Lower lobe of right lung (tissue), 2 donors: Measurements from ENCODE around the gene RAD51B. TPM values are rescaled to one million over a fixed set of nuclear protein-coding genes. Genes with fewer than 3 reads are reported as not detected.

ENCODE experiments used
- ATAC-seq, 2 donors: fragments of 200-7000 bp; cut with Tn5 transposase; one replicate each; pipeline ENCODE4 v1.9.1; 2020 to 2022; ENCODE audit warnings: mild to moderate bottlenecking in 2 of 2, moderate library complexity in 2 of 2
- DNase-seq: peaks from one replicate; pipeline ENCODE4 v3.0.0-alpha.2; 2020
- H3K27ac ChIP-seq: fragments of 200-600 bp; one replicate; pipeline ENCODE4 v1.8.0; 2022
- H3K27me3 ChIP-seq: fragments of 200-600 bp; one replicate; pipeline ENCODE4 v1.8.0; 2022; ENCODE audit warnings: low read depth
- H3K36me3 ChIP-seq: fragments of 200-600 bp; one replicate; pipeline ENCODE4 v1.8.0; 2022; ENCODE audit warnings: mild to moderate bottlenecking
- H3K4me1 ChIP-seq: fragments of 200-600 bp; one replicate; pipeline ENCODE4 v1.8.0; 2022
- H3K4me3 ChIP-seq: fragments of 200-600 bp; one replicate; pipeline ENCODE4 v1.8.0; 2022; ENCODE audit warnings: mild to moderate bottlenecking
- H3K9me3 ChIP-seq: fragments of 200-600 bp; one replicate; pipeline ENCODE4 v1.8.0; 2022
- intact Hi-C: fragments of 100-400 bp; cut with DNase I; formaldehyde crosslinking; loops from one replicate; pipeline ENCODE4 v1.11.0; 2022
- total RNA-seq: library from RNA; stranded (reverse); fragmentation: NEBNext Ultra II Directional; extraction: Animal tissue kit (Norgen Biotek cat#: 25700); gene quantifications from one replicate; pipeline ENCODE4 v1.2.1, GENCODE V29; 2021
- TF ChIP-seq, protein P1 (sequence below): fragments of 200-600 bp; IDR thresholded peaks from one replicate; pipeline ENCODE4 v1.8.0; 2022; ENCODE audit warnings: antibody characterized with exemption, mild to moderate bottlenecking
- donor health status: DM: no; HTN: yes; CAD: no; lungs with severe emphysema.

Gene RAD51B
- total RNA-seq, 1 donor from 2014 or later, result 22.2 TPM

DNA sequence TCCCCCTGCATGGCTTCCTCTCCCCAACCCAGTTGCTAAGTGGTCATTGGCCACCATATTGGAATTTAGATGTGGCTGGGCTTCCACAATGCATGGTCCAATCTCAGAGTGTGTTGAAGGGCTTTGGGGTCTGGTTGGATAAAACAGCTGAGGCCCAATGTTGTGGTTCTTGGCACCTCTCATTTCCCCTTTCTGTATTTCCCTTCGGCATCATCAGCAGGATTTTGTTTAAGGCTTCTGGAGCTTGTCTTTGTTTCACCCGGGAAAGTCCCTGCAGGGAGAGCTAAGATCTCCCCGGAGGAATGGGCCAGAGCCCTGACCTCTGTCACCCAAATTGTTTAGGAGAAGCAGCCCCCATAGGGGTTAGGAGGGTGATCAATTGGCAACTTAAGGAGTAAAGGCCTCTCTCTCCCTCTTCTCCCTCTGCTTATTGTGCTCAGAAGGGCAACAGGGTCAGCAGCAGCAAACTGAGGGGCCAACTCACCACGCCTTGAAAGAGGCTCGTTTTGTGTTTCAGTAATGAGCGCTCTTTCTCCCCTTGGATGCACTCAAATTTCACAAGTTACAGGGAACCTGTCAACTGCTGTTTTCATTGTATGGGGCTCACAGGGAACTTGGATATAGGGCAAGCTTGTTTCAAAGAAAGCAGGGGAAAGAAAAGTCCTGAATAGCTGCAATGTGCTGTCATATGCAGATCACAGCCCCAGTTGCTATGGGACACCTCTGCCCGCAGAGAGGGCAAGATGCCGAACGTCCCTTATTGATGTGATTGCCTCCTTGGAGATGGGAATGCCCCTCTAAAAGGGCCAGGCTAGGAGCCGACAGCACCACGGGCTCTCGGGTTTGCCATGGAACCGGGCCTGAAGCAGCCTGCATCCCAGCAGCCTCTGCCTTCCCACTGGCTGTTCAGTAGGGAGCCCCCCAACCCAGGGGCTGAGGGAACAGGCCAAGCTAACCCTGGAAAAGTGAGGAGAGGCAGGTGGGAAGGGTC is 749.6 kb downstream of the RAD51B start:
- TF ChIP-seq, protein P1, sequence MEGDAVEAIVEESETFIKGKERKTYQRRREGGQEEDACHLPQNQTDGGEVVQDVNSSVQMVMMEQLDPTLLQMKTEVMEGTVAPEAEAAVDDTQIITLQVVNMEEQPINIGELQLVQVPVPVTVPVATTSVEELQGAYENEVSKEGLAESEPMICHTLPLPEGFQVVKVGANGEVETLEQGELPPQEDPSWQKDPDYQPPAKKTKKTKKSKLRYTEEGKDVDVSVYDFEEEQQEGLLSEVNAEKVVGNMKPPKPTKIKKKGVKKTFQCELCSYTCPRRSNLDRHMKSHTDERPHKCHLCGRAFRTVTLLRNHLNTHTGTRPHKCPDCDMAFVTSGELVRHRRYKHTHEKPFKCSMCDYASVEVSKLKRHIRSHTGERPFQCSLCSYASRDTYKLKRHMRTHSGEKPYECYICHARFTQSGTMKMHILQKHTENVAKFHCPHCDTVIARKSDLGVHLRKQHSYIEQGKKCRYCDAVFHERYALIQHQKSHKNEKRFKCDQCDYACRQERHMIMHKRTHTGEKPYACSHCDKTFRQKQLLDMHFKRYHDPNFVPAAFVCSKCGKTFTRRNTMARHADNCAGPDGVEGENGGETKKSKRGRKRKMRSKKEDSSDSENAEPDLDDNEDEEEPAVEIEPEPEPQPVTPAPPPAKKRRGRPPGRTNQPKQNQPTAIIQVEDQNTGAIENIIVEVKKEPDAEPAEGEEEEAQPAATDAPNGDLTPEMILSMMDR, result no peak
- no peak for ATAC-seq
- no peak for DNase-seq
- Histone ChIP-seq H3K36me3 (no peaks in the 10 kb centered on the region), H3K27ac (peak overlapping the region; percentile 86), H3K4me3 (no peak overlapping the region), H3K4me1 (peaks cover 54% of the 10 kb centered on the region), H3K27me3 (no peaks in the 10 kb centered on the region), H3K9me3 (peaks cover 3% of the 10 kb centered on the region)
- intact Hi-C loops, result no loop called here

DNA sequence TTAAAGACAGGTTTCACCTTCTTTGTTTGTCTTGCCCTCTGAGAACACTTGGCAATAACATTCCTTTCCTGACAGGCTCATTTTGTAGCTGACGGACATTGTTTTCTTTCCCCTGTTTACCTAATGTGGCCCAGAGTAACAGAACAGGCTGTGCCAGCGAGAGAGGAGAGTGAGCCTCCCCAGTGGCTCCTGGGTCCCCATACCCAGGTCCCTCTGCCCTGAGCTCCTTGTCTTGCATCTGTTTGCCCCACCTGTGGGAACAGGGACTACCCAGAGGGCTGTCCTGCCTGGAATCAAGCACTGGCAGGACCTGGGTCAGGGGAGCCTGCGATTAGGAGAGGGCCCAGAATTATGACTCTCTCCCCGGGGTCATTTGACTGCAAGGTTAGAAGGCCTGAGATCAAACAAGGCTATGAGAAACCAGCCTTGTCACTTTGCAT is 750.4 kb downstream of the RAD51B start:
- H3K27me3 ChIP-seq, result no peaks in the 10 kb centered on the region
- no peaks in the 10 kb centered on the region for H3K36me3 ChIP-seq
- ATAC-seq (peak; percentile 87 to 93), DNase-seq (no peak)
- intact Hi-C loops, result no loop called here
- H3K4me1 ChIP-seq, result peaks cover 53% of the 10 kb centered on the region
- H3K27ac ChIP-seq, result peak overlapping the region; percentile 86
- no peak overlapping the region for H3K4me3 ChIP-seq
- peaks cover 3% of the 10 kb centered on the region for H3K9me3 ChIP-seq
- TF ChIP-seq, protein P1, result no peak

DNA sequence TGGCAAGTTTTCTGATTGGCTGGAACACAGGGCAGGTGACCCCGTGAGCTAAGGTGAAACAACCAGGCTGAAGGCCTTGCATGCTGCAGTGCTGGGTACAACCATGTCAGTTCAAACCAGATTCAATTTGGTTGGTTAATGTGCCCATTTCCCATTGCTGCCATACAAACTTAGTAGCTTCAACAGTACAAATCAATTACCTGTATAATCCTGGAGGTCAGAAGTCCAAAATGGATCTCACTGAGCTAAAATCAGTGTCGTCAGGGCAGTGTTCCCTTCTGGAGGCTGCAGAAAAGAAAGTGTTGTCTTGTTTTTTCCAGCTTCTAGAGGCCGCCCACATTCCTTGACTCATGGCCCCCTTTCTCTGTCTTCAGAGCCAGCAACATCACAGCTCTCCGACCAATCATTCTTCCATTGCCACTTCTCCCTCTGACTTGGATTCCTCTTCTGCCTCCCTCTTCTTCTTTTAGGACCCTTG is 751.6 kb downstream of the RAD51B start:
- peaks cover 3% of the 10 kb centered on the region for H3K9me3 ChIP-seq
- DNase-seq (no peak), ATAC-seq (no peak)
- H3K4me1 ChIP-seq, result peaks cover 53% of the 10 kb centered on the region
- H3K27me3 ChIP-seq, result no peaks in the 10 kb centered on the region
- TF ChIP-seq, protein P1, result no peak
- no peak overlapping the region for H3K4me3 ChIP-seq
- intact Hi-C loops, result no loop called here
- H3K27ac ChIP-seq, result peak overlapping the region; percentile 11
- no peaks in the 10 kb centered on the region for H3K36me3 ChIP-seq

DNA sequence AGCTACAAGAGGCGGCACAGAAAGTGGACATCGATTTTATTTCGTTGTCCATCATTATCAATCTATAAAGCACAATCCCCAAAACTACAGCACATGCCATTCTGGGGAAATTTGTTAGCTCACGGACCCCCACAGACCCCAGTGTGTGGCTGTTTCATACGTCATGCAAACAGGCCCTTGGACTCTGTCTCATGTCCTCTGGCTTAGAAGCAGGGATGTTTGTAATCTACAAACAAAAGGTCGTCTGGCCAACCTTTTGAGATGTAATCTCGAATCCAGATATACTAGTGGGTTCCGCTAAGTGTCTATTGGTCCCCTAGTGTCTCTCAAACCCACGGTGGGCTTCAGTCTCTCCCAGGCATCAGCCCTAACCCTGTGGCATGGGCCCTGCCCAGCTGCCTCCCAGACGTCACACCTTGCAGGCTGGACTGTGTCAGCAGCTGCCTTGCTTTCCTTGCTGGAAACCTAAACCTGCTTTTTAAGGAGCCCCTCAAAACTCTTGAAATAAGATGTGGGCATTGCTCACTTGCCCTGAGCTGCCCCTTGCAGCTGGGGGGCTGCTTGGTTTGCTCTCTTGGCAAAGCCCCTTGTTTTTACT is 752.4 kb downstream of the RAD51B start:
- DNase-seq (no peak), ATAC-seq (no peak)
- Histone ChIP-seq H3K27me3 (no peaks in the 10 kb centered on the region), H3K27ac (no peak overlapping the region), H3K36me3 (no peaks in the 10 kb centered on the region), H3K4me3 (no peak overlapping the region), H3K4me1 (peaks cover 55% of the 10 kb centered on the region), H3K9me3 (peaks cover 3% of the 10 kb centered on the region)
- intact Hi-C loops, result no loop called here
- TF ChIP-seq, protein P1, result no peak

DNA sequence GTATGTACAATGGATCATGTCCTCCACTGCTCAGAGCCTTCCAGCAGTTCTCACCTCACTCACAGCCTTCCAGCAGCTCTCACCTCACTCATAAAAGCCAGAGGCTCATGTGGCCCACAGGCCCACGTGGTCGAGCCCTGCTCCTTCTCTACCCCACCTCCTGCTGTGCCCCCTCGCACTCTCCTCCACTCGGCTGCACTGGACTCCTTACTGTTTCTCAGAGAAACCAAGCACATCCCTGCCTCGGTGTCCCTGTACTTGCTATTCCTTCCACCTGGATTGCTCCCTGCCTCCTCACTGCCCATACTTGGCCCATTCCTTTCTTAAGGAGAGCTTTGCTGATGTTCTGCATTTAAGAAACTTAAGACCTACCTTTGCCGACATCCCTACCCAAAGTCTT is 753.5 kb downstream of the RAD51B start:
- Histone ChIP-seq H3K4me1 (peaks cover 62% of the 10 kb centered on the region), H3K36me3 (no peaks in the 10 kb centered on the region), H3K9me3 (peaks cover 3% of the 10 kb centered on the region), H3K27me3 (no peaks in the 10 kb centered on the region), H3K4me3 (no peak overlapping the region), H3K27ac (no peak overlapping the region)
- ATAC-seq (no peak), DNase-seq (no peak)
- TF ChIP-seq, protein P1, result no peak
- intact Hi-C loops, result no loop called here
